HCT116 (cell line): ENCODE data around the gene STIM2. TPM values are rescaled to one million over a fixed set of nuclear protein-coding genes. Genes with fewer than 3 reads are reported as not detected.
A peak's percentile ranks its signal among the peaks of the same experiment; 100 is the strongest.

Experiments
- ATAC-seq: fragments of 200-7000 bp; cut with Tn5 transposase; 2 replicates; pipeline ENCODE4 v1.9.1; 2020; ENCODE audit warnings: mild to moderate bottlenecking, moderate library complexity
- BruUV-seq: library from RNA; stranded (reverse); fragments of 400-500 nt; replicated peaks from 2 replicates; lab custom pipeline; 2021; lab: Mats Ljungman, UMichigan
- CTCF ChIA-PET: fragments of 300-600 bp; sonication (Branson Sonifier 250); formaldehyde crosslinking; loops from one replicate; lab custom pipeline; 2021; ENCODE audit warnings: antibody characterized with exemption; lab: Charles Lee
- POLR2A ChIA-PET: fragments of 300-600, 350-600 bp; sonication (Branson Sonifier 250); formaldehyde crosslinking; loops from one replicate; lab custom pipeline; 2021; ENCODE audit warnings: antibody characterized with exemption; lab: Charles Lee
- RAD21 ChIA-PET, 2 experiments: fragments of 300-600 bp; sonication (Branson Sonifier 250); formaldehyde crosslinking; loops; one replicate each; lab custom pipeline; 2023; ENCODE audit warnings: low total read pairs in 2 of 2; ENCODE audit not compliant: uncharacterized antibody in 2 of 2, unreplicated experiment in 2 of 2, low non-redundant PET in 1 of 2; lab: Charles Lee
- DNase-seq: peaks from one replicate; pipeline ENCODE4 v3.0.0-alpha.2; 2010; ENCODE audit warnings: low read depth, low spot score
- H2AFZ ChIP-seq: fragments of 200-600 bp; shearing (Covaris generic), sonication (generic); 2 replicates; pipeline ENCODE4 v1.6.1; 2017; ENCODE audit warnings: low read depth, mixed run types, mixed read lengths, antibody characterized with exemption, low read length; ENCODE audit not compliant: poor library complexity, severe bottlenecking
- H3K27ac ChIP-seq: 2 replicates; pipeline ENCODE4 v1.5.1; 2012; ENCODE audit warnings: low read depth, low read length
- H3K27me3 ChIP-seq: fragments of 200-600 bp; sonication (generic); 2 replicates; pipeline ENCODE4 v1.6.1; 2016; ENCODE audit warnings: mixed run types, low read length, mixed read lengths; ENCODE audit not compliant: insufficient read depth
- H3K36me3 ChIP-seq, 2 experiments: fragments of 200-500 bp in 1 of 2; fragments of 200-600 bp in 1 of 2; sonication (Bioruptor generic) in 1 of 2; sonication (generic) in 1 of 2; 2 replicates each; pipeline versions ENCODE4 v1.5.1 to v1.6.1; 2014 to 2016; ENCODE audit warnings: low read length in 2 of 2, inconsistent platforms in 1 of 2, mixed read lengths in 1 of 2, mixed run types in 1 of 2; ENCODE audit not compliant: insufficient read depth in 2 of 2, control insufficient read depth in 1 of 2
- H3K4me1 ChIP-seq, 2 experiments: fragments of 200-600 bp in 1 of 2; sonication (generic) in 1 of 2; 2 replicates each; pipeline versions ENCODE4 v1.5.1 to v1.6.1; 2012 to 2017; ENCODE audit warnings: low read length in 2 of 2, inconsistent platforms in 1 of 2, mild to moderate bottlenecking in 1 of 2, mixed read lengths in 1 of 2, mixed run types in 1 of 2, moderate library complexity in 1 of 2; ENCODE audit not compliant: insufficient read depth in 2 of 2, control insufficient read depth in 1 of 2
- H3K4me2 ChIP-seq: fragments of 200-600 bp; sonication (generic); 2 replicates; pipeline ENCODE4 v1.6.1; 2017; ENCODE audit warnings: mixed run types, low read length, mixed read lengths
- H3K4me3 ChIP-seq, 2 experiments: fragments of 200-600 bp in 1 of 2; sonication (generic) in 1 of 2; replicated peaks in 1 of 2; 2 replicates each; pipeline ENCODE4 v1.5.1; 2011 to 2016; ENCODE audit warnings: low read length in 2 of 2, control low read depth in 1 of 2, low read depth in 1 of 2, mild to moderate bottlenecking in 1 of 2, mixed read lengths in 1 of 2, mixed run types in 1 of 2
- H3K79me2 ChIP-seq: fragments of 200-600 bp; sonication (generic); 2 replicates; pipeline ENCODE4 v1.6.1; 2017; ENCODE audit warnings: mild to moderate bottlenecking, mixed run types, low read length, moderate library complexity, mixed read lengths; ENCODE audit not compliant: insufficient read depth
- H3K9ac ChIP-seq: fragments of 200-600 bp; sonication (generic); 2 replicates; pipeline ENCODE4 v1.6.1; 2016; ENCODE audit warnings: low read length, mixed read lengths
- H3K9me2 ChIP-seq: fragments of 200-600 bp; sonication (generic), shearing (Covaris generic); 2 replicates; pipeline ENCODE4 v1.6.1; 2017; ENCODE audit warnings: mixed run types, mild to moderate bottlenecking, moderate library complexity; ENCODE audit not compliant: insufficient read depth
- H3K9me3 ChIP-seq, 2 experiments: fragments of 200-500 bp in 1 of 2; fragments of 200-600 bp in 1 of 2; sonication (Bioruptor generic) in 1 of 2; sonication (generic) in 1 of 2; 2 replicates each; pipeline ENCODE4 v1.6.1; 2014 to 2017; ENCODE audit warnings: low read length in 2 of 2, mixed read lengths in 2 of 2, inconsistent platforms in 1 of 2, low read depth in 1 of 2, mild to moderate bottlenecking in 1 of 2, mixed run types in 1 of 2, moderate library complexity in 1 of 2; ENCODE audit not compliant: control insufficient read depth in 1 of 2, insufficient read depth in 1 of 2
- H4K20me1 ChIP-seq: fragments of 200-600 bp; sonication (generic), shearing (Covaris generic); 2 replicates; pipeline ENCODE4 v1.6.1; 2017; ENCODE audit warnings: mixed run types, mild to moderate bottlenecking, moderate library complexity; ENCODE audit not compliant: insufficient read depth
- CEBPB ChIP-seq: IDR thresholded peaks from 2 replicates; pipeline ENCODE4 v1.6.1; 2012; ENCODE audit warnings: low read depth
- ELF1 ChIP-seq: IDR thresholded peaks from 2 replicates; pipeline ENCODE4 v1.6.1; 2012; ENCODE audit warnings: low read depth, borderline replicate concordance
- EZH2phosphoT487 ChIP-seq: fragments of 200-600 bp; IDR thresholded peaks from 2 replicates; pipeline ENCODE4 v1.6.1; 2018; ENCODE audit warnings: antibody characterized with exemption, borderline replicate concordance
- FOSL1 ChIP-seq: IDR thresholded peaks from 2 replicates; pipeline ENCODE4 v1.6.1; 2012; ENCODE audit warnings: low read depth
- RAD21 ChIP-seq: IDR thresholded peaks from 2 replicates; pipeline ENCODE4 v1.6.1; 2012; ENCODE audit warnings: low read depth, mild to moderate bottlenecking
- SIN3A ChIP-seq: IDR thresholded peaks from 2 replicates; pipeline ENCODE4 v1.6.1; 2012; ENCODE audit warnings: low read depth
- TCF7L2 ChIP-seq: IDR thresholded peaks from 2 replicates; pipeline ENCODE4 v1.7.0; 2011; ENCODE audit warnings: borderline replicate concordance, inconsistent platforms; ENCODE audit not compliant: insufficient read depth, insufficient read length; ENCODE audit errors: extremely low read depth
- ZFX ChIP-seq: fragments of 450-650 bp; IDR thresholded peaks from 2 replicates; pipeline ENCODE4 v1.6.1; 2017
- intact Hi-C: fragments of 100-400 bp; cut with micrococcal nuclease; formaldehyde crosslinking; loops from 2 replicates; pipeline ENCODE4 v1.10.0; 2022
- total RNA-seq: library from RNA; stranded (reverse); gene quantifications from one replicate; pipeline ENCODE4 v1.2.1, GENCODE V29; 2021; ENCODE audit not compliant: unreplicated experiment
- TF ChIP-seq, protein P1 (sequence below), 3 experiments: fragments of 200-600 bp in 1 of 3; sonication (generic) in 1 of 3; IDR thresholded peaks in 2 of 3; conservative IDR thresholded peaks in 1 of 3; 2 replicates each; pipeline ENCODE4 v1.5.1; 2012 to 2017; ENCODE audit warnings: low read depth in 2 of 3, low read length in 2 of 3, antibody characterized with exemption in 1 of 3, borderline replicate concordance in 1 of 3, control low read depth in 1 of 3, mild to moderate bottlenecking in 1 of 3, mixed read lengths in 1 of 3, mixed run types in 1 of 3, moderate library complexity in 1 of 3; ENCODE audit not compliant: insufficient read depth in 1 of 3
- TF ChIP-seq, protein P2 (sequence below): IDR thresholded peaks from 2 replicates; pipeline ENCODE4 v1.6.1; 2012
- TF ChIP-seq, protein P3 (sequence below): IDR thresholded peaks from 2 replicates; pipeline ENCODE4 v1.6.1; 2011; ENCODE audit warnings: mild to moderate bottlenecking, low read length, moderate library complexity; ENCODE audit not compliant: insufficient replicate concordance; ENCODE audit errors: extremely low read depth

STIM2 gene
- total RNA-seq, 1 experiment from 2014 or later = 65.9 TPM

DNA sequence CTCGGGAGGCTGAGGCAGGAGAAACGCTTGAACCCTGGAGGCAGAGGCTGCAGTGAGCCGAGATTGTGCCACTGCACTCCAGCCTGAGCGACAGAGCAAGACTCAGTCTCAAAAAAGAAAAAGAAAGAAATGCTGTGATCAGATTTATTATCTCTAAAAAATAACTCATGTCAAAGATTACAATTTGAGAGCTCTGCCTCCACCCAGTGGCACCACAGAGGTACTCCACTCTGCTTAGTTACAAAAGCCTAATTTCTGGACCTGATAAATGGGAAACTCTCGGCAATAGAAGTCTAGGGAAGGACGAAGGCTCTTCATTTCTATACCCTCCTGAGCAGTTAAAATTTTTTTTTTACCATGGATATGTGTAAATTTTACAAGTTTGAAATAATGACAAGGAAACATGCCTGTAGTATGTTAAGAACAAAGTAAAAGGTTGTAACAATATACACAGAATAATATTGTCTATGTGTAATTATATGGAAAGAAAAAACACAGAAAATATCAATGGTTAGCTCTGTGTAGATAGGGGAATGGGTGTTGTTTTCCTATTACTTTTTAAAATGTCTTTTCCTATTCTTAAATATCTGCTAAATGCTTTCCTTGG is 149.8 kb downstream of the STIM2 start:
- H3K4me3 ChIP-seq = no peak overlapping the region
- ATAC-seq (peak; percentile 90), DNase-seq (peak; percentile 43)
- peaks cover 0 to 1% of the 10 kb centered on the region in 2 experiments; a peak in 1 of 4 replicates for H3K4me1 ChIP-seq
- no peak overlapping the region for H3K9ac ChIP-seq
- H3K9me3 ChIP-seq = no peaks in the 10 kb centered on the region
- POLR2A ChIA-PET = no interaction called here
- no peak overlapping the region for H3K27ac ChIP-seq
- H3K4me2 ChIP-seq = no peak overlapping the region
- no peak overlapping the region for H2AFZ ChIP-seq
- no peaks in the 10 kb centered on the region for H3K36me3 ChIP-seq
- no peaks in the 10 kb centered on the region for H3K27me3 ChIP-seq
- BruUV-seq = no TSS peak
- RAD21 ChIA-PET = interaction anchor here in 1 of 2 experiments (0.6 kb wide), 1 partner anchor 149 kb away, joined by 4 read pairs; no protein-coding TSS in a partner anchor
- no peaks in the 10 kb centered on the region for H3K79me2 ChIP-seq
- intact Hi-C loops = loop anchor here (2.0 to 10.0 kb wide), 4 partner anchors 148 to 680 kb away; partner anchors contain the start of gene STIM2
- CTCF ChIA-PET = interaction anchor here (0.6 to 1.2 kb wide), 5 partner anchors 8 to 680 kb away, joined by 3 to 4 read pairs (median 3); no protein-coding TSS in a partner anchor
- peak; percentile 85 for TF ChIP-seq RAD21
- TF ChIP-seq, protein P1, sequence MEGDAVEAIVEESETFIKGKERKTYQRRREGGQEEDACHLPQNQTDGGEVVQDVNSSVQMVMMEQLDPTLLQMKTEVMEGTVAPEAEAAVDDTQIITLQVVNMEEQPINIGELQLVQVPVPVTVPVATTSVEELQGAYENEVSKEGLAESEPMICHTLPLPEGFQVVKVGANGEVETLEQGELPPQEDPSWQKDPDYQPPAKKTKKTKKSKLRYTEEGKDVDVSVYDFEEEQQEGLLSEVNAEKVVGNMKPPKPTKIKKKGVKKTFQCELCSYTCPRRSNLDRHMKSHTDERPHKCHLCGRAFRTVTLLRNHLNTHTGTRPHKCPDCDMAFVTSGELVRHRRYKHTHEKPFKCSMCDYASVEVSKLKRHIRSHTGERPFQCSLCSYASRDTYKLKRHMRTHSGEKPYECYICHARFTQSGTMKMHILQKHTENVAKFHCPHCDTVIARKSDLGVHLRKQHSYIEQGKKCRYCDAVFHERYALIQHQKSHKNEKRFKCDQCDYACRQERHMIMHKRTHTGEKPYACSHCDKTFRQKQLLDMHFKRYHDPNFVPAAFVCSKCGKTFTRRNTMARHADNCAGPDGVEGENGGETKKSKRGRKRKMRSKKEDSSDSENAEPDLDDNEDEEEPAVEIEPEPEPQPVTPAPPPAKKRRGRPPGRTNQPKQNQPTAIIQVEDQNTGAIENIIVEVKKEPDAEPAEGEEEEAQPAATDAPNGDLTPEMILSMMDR (IDR thresholded peaks at IDR 0.05 in 2 of 3, conservative IDR thresholded peaks at IDR 0.05 in 1 of 3; ENCODE audit: borderline replicate concordance in 1 of 3, insufficient read depth in 1 of 3, low read depth in 2 of 3, low read length in 2 of 3) = peak; percentile 50 to 81 (median 77)
- no peak for TF ChIP-seq ZFX
- TF ChIP-seq, all 23 proteins: peak for 2
- Histone ChIP-seq H3K9me2 (no peaks in the 10 kb centered on the region; the same call in 1 of the 2 replicates), H4K20me1 (no peaks in the 10 kb centered on the region)

DNA sequence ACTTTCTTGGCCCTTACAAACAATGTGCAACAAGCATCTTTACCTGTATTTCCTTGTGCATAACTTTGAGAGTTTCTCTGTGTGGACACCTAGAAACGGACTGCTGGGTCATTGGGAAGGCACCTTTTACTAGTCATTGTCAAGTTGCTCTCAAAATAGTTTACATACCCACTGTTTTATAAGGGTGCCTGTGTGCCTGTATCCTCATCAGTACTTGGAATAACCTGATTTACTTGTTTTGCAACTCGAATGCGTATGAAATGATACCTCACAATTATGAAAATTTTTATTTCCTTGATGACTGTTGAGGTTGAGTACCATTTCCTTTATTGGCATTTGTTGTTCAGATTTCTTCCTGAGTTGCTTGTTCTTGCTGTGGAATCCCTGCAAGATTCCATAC is 150.8 kb downstream of the STIM2 start:
- Histone ChIP-seq H4K20me1 (no peaks in the 10 kb centered on the region), H3K36me3 (no peaks in the 10 kb centered on the region), H3K9me2 (no peaks in the 10 kb centered on the region; the same call in 1 of the 2 replicates), H3K4me2 (no peak overlapping the region), H3K9ac (no peak overlapping the region), H2AFZ (no peak overlapping the region), H3K9me3 (no peaks in the 10 kb centered on the region), H3K4me1 (no peaks in the 10 kb centered on the region), H3K27ac (no peak overlapping the region), H3K79me2 (no peaks in the 10 kb centered on the region), H3K27me3 (no peaks in the 10 kb centered on the region), H3K4me3 (no peak overlapping the region)
- ChIA-PET RAD21 (no interaction called here), CTCF (no interaction called here), POLR2A (no interaction called here)
- no peak for DNase-seq
- ATAC-seq = no peak
- BruUV-seq = no TSS peak
- intact Hi-C loops = loop anchor here (2.0 to 10.0 kb wide), 4 partner anchors 149 to 681 kb away; partner anchors contain the start of gene STIM2
- no peak for TF ChIP-seq FOSL1
- no peak for TF ChIP-seq CEBPB
- TF ChIP-seq, protein P2, sequence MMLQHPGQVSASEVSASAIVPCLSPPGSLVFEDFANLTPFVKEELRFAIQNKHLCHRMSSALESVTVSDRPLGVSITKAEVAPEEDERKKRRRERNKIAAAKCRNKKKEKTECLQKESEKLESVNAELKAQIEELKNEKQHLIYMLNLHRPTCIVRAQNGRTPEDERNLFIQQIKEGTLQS = no peak
- TF ChIP-seq, protein P3, sequence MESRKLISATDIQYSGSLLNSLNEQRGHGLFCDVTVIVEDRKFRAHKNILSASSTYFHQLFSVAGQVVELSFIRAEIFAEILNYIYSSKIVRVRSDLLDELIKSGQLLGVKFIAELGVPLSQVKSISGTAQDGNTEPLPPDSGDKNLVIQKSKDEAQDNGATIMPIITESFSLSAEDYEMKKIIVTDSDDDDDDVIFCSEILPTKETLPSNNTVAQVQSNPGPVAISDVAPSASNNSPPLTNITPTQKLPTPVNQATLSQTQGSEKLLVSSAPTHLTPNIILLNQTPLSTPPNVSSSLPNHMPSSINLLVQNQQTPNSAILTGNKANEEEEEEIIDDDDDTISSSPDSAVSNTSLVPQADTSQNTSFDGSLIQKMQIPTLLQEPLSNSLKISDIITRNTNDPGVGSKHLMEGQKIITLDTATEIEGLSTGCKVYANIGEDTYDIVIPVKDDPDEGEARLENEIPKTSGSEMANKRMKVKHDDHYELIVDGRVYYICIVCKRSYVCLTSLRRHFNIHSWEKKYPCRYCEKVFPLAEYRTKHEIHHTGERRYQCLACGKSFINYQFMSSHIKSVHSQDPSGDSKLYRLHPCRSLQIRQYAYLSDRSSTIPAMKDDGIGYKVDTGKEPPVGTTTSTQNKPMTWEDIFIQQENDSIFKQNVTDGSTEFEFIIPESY = no peak
- TF ChIP-seq TCF7L2 = no peak
- no peak for TF ChIP-seq ELF1
- TF ChIP-seq, protein P1 (IDR thresholded peaks at IDR 0.05 in 2 of 3, conservative IDR thresholded peaks at IDR 0.05 in 1 of 3; ENCODE audit: borderline replicate concordance in 1 of 3, insufficient read depth in 1 of 3, low read depth in 2 of 3, low read length in 2 of 3) = no peak
- no peak for TF ChIP-seq EZH2phosphoT487
- no peak for TF ChIP-seq SIN3A
